ENCODE data around the gene GET3. TPM values are rescaled to one million over a fixed set of nuclear protein-coding genes. Genes with fewer than 3 reads are reported as not detected.

The GET3 gene
- total RNA-seq, 1 donor from 2014 or later = 43.6 TPM

GRCh38 chr19:12757544-12758274, 20.4 kb downstream of the GET3 start:
- Histone ChIP-seq H3K36me3 (peaks cover 1 to 2% of the 10 kb centered on the region in 2 donors), H3K4me3 (peak overlapping the region; percentile 34 to 60), H3K9me3 (no peaks in the 10 kb centered on the region), H3K4me1 (peaks cover 0 to 3% of the 10 kb centered on the region in 2 donors), H3K27me3 (no peaks in the 10 kb centered on the region), H3K27ac (peak overlapping the region; percentile 36 to 41)
- peak; percentile 93 to 96 (median 93) for TF ChIP-seq CTCF (IDR thresholded peaks at IDR 0.05)
- intact Hi-C loops (cut with DNase I) = no loop called here
- peak in 1 of 2 donors; percentile 82 for DNase-seq (ENCODE audit: low spot score in 2 of 2)

DNA sequence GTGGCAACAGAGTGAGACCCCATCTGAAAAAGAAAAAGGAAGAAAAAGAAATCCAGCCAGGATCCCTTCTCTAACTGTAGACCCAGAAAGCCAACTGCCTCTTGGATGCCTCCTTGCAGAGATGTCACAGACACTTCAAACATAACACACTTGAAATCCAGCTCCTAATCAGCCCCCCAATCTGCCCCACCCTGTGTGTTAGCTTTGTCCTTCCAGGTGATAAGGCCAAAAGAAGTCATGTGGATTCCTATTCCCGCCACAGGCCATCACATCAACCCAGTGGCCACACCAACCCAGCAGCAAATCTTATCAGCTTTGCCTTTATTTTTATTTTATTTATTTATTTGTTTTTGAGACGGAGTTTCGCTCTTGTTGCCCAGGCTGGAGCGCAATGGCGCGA, 22.4 kb downstream of the GET3 start:
- peaks cover 0 to 3% of the 10 kb centered on the region in 2 donors for H3K4me1 ChIP-seq
- H3K9me3 ChIP-seq = no peaks in the 10 kb centered on the region
- intact Hi-C loops (cut with DNase I) = no loop called here
- TF ChIP-seq CTCF (IDR thresholded peaks at IDR 0.05) = no peak
- DNase-seq (ENCODE audit: low spot score in 2 of 2) = no peak
- peaks cover 15 to 17% of the 10 kb centered on the region in 2 donors for H3K36me3 ChIP-seq
- H3K4me3 ChIP-seq = no peak overlapping the region
- no peaks in the 10 kb centered on the region for H3K27me3 ChIP-seq
- H3K27ac ChIP-seq = no peak overlapping the region

- no peak for TF ChIP-seq CTCF (IDR thresholded peaks at IDR 0.05)
- H3K9me3 ChIP-seq = no peaks in the 10 kb centered on the region
- H3K27me3 ChIP-seq = no peaks in the 10 kb centered on the region
- H3K4me1 ChIP-seq = peaks cover 0 to 3% of the 10 kb centered on the region in 2 donors
- DNase-seq (ENCODE audit: low spot score in 2 of 2) = no peak
- no peak overlapping the region for H3K4me3 ChIP-seq
- no peak overlapping the region for H3K27ac ChIP-seq
- H3K36me3 ChIP-seq = peaks cover 17 to 25% of the 10 kb centered on the region in 2 donors
- intact Hi-C loops (cut with DNase I) = no loop called here
These were observed 25.8 kb downstream of the GET3 start for GRCh38 chr19:12763100-12763499.

DNA sequence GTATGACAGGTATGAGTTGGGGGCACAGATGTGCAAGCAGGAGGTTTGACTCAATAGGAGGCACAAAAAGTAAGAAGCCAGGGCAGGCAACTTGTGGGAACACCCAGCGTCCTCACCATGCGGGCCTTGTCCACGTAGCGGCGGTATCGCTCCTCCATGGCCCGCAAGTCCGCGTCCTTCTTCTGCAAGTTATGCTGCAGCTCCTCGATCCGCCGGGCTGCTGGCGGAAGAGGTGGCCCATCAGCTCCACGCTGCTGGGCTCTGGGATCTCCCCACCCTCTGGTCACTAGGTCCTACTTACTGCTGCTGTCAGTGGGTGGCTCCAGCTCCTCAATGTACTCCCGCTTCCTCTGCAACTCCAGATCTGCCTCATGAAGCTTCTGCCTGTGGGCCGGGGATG, 27.4 kb downstream of the GET3 start:
- H3K4me1 ChIP-seq = peaks cover 0 to 3% of the 10 kb centered on the region in 2 donors
- intact Hi-C loops (cut with DNase I) = no loop called here
- peaks cover 23 to 25% of the 10 kb centered on the region in 2 donors for H3K36me3 ChIP-seq
- DNase-seq (ENCODE audit: low spot score in 2 of 2) = no peak
- no peak for TF ChIP-seq CTCF (IDR thresholded peaks at IDR 0.05)
- H3K9me3 ChIP-seq = no peaks in the 10 kb centered on the region
- H3K27me3 ChIP-seq = no peaks in the 10 kb centered on the region
- H3K27ac ChIP-seq = no peak overlapping the region
- H3K4me3 ChIP-seq = no peak overlapping the region

GRCh38 chr19:12766051-12766521, 28.8 kb downstream of the GET3 start:
- intact Hi-C loops (cut with DNase I) = loop anchor here (1.0 kb wide), 1 partner anchor 81 kb away; no protein-coding TSS in a partner anchor
- Histone ChIP-seq H3K9me3 (no peaks in the 10 kb centered on the region), H3K4me3 (peak overlapping the region; percentile 46 to 68), H3K4me1 (peaks cover 0 to 3% of the 10 kb centered on the region in 2 donors), H3K27ac (peak overlapping the region; percentile 46 to 58), H3K27me3 (no peaks in the 10 kb centered on the region), H3K36me3 (peaks cover 24 to 25% of the 10 kb centered on the region in 2 donors)
- peak in 1 of 2 donors; percentile 91 for DNase-seq (ENCODE audit: low spot score in 2 of 2)
- TF ChIP-seq CTCF (IDR thresholded peaks at IDR 0.05) = peak; percentile 90 to 98 (median 94)

Measured in ascending aorta (tissue), 2 donors.